Stomach (tissue), 4 donors: Measurements from ENCODE around the gene UBE2S.

Source experiments
- CTCF ChIP-seq, 7 experiments: fragments of 450-650 bp in 4 of 7; fragments of 200-600 bp in 3 of 7; sonication (generic) in 3 of 7; IDR thresholded peaks; one replicate each; pipeline ENCODE4 v1.5.1; 2016 to 2019; ENCODE audit warnings: antibody characterized with exemption in 7 of 7, control low read depth in 2 of 7, mild to moderate bottlenecking in 1 of 7
- EP300 ChIP-seq: sonication (generic); formaldehyde crosslinking; IDR thresholded peaks from one replicate; pipeline ENCODE4 v1.6.1; 2017; ENCODE audit warnings: antibody characterized with exemption
- POLR2A ChIP-seq, 4 donors: fragments of 450-650 bp; IDR thresholded peaks; one replicate each; pipeline ENCODE4 v1.6.1; 2016; ENCODE audit warnings: antibody characterized with exemption in 4 of 4, control low read depth in 2 of 4, mild to moderate bottlenecking in 1 of 4, moderate library complexity in 1 of 4
- POLR2AphosphoS5 ChIP-seq, 3 donors: sonication (generic); formaldehyde crosslinking; IDR thresholded peaks; one replicate each; pipeline ENCODE4 v1.6.1; 2016; ENCODE audit warnings: antibody characterized with exemption in 3 of 3

- TF ChIP-seq CTCF (IDR thresholded peaks at IDR 0.05) (no peak), EP300 (no peak), POLR2A (IDR thresholded peaks at IDR 0.05) (no peak), POLR2AphosphoS5 (IDR thresholded peaks at IDR 0.05) (no peak)
These were observed 25.7 kb upstream of the UBE2S start for GRCh38 chr19:55433292-55433691.
